ENCODE measurements around the gene GFRA4.

The GFRA4 gene

DNA sequence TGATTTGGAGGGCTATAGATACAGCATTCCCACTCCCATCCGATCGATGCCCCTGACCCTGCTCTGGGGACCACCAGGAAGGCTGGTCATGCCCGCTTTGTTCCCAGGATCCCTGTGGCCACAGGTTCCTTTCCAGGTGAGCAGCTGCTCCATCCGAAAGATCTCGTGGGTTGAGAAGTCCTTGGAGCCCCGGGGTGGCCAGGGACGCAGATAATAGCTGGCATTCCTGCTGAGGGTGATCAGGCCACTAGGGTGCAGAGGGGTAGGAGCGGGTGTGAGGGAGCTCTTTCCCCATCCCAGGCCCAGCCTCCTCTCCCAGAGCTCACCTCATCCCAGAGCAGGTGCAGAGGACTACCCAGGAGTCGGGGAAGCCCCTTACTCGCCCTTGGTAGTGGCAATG is 11.2 kb upstream of the GFRA4 start:
- no peak for DNase-seq (ENCODE audit: low read depth, low spot score)

DNA sequence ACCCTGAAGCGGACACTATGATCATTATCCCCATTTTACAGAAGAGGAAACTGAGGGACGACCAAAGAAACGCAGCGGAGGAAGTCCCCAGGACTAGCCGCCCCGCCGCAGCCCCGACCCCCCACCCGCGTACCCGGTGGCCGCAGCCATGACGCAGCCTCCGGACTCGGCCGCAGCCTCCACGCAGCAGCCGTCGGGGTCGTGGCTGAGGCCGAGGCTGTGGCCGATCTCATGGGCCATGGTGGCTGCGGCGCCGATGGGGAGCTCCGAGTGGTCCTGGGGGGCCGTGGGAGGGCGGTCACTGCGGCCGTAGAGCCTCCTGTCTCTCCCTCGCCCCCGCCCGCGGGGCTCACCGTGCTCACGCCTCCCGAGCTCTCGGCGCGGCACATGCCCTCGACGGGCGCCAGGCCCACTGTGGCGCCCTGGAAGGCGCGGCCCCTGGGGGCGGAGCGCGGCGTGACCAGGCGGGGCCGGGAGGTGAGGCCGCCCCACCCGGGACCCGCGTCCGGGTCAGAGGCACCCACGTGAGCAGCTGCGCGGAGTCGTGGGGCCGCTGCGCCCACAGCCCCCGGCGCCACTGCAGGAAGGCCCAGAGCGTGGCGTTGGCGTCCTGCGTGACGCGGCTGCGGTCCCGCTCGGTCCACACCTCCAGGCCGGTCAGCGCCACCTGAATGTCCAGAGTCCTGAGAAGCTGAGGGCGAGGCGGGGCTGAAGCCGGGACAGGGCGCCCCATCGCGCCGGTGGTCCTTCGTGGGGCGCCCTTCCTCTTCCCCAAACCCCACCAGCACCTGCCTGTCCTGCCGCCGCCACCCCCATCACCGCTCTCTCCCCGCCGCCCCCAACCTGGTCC is 10.2 kb upstream of the GFRA4 start:
- DNase-seq (ENCODE audit: low read depth, low spot score) = no peak

DNA sequence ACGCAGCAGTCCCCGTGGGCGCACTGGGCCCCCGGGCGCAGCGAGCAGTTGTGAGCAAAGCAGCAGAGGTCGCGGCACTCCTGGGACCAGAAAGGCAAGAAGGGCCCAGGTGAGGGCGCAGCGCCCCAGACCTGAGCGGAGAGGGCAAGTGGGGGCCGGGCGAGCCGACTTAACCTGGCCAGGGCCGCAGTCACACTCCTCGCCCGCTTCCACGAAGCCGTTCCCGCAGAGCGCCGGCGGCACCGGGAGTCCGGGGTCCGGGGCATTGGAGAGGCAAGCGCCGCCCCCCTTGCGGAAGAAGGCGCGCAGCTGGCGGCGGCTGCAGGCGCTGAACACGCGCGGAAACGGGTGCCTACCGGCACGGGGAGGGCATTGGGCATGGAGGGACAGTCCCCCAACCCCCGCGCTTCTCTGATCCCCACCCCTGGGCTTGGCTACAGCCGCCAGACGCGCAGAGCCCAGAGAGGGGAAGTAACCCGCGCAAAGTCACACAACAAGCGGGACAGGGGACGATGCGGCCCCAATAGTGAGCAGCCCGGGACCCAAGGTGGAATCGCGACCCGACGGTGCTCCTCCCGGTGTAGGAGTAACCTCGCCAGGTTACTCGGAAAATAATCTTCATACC is 9.5 kb upstream of the GFRA4 start:
- no peak for DNase-seq (ENCODE audit: low read depth, low spot score)

DNA sequence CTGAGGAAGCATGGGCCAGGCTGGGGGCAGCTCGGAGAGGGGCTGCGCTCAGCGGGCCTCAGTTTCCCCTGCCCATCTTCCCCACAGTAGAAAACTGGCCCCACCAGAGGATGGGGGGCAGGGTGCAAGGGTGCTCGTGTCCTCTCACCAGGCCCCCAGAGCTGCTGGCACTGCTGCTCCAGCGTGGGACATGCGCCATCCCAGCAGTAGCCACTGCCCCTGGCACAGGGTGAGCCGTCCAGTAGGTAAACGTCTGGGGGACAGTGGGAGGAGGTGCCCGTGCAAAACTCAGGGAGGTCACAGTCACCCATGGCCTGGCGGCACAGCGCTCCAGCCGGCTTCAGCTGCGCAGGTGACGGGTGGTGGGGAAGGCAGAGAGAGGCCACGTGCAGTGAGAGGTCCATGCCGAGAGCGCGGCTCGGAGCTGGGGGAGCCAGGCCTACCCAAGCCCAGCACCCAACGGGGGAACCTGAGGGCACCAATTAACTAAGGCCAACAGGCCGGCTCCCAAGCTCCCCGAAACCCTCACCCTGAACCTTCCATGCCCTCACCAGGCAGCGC is 8.9 kb upstream of the GFRA4 start:
- no peak for DNase-seq (ENCODE audit: low read depth, low spot score)

DNA sequence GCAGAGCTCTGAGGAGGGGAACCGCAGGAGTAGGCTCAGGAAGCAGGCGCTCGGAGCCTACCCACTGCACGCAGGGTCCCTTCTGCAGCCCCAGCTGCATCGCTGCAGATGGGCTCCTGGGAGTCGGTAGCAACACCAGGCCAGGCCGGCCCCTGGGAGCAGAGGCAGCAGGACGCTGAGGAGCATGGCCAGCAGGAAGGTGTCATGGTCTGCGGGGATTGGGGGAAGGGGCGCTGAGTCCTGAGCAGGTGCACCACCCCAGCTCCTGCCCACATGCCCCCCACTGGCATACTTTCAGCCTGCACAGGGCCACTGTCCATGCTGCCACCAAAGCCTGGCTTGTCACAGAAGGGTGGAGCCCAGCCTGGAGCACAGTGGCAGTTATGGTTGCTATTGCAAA is 7.7 kb upstream of the GFRA4 start:
- DNase-seq (ENCODE audit: low read depth, low spot score) = no peak

DNA sequence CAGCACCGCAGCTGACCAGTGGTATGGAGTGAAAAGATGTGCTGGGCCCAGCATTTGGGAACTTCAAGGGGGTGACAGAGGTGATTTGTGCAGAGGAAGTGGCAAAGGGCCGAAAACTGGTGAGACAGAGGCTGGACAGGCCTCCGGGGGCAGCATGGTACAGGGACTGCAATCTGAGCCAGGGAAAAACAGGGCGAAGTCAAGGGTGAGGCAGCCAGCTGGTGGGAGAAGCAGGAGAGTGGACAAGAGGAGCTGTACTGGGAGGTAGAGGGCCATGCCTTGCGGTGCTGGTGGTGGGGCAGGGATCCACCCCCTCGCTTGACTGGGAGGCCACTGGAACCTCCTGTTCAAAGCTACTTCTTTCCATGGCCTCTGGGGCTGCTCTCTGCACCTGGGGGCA is 7.3 kb upstream of the GFRA4 start:
- no peak for DNase-seq (ENCODE audit: low read depth, low spot score)

DNA sequence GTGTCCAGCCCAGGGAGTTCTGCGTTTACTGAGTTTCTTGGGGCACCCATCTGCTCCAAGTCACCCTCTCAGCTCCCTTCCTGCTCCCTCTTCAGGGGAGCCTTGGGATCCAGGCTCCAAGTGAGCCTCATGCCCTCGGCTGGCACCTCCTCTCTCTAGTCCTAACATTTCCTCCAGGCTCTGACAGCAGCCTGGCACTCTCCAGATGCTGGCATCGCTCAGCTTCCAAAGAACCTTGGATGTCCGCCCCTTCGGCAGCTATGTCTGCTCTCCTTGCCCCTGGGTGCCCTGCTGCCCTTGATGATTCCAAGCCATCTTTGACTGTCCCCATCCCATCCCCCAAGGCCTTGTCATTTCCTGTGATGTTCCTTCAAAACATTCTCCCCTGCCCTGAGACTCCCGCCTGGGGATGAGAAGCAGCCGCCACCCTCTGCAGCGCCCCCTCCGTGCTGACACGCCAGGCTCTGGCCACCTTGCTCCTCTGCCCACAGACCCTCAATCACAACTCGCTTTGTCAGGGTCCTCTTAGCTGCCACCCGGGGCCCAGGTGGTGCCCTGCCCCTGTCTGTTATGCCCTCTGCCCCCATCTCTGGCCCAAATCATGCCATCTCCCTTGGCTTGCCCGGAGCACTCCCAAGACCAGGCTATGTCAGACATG is 6.6 kb upstream of the GFRA4 start:
- DNase-seq (ENCODE audit: low read depth, low spot score) = no peak

DNA sequence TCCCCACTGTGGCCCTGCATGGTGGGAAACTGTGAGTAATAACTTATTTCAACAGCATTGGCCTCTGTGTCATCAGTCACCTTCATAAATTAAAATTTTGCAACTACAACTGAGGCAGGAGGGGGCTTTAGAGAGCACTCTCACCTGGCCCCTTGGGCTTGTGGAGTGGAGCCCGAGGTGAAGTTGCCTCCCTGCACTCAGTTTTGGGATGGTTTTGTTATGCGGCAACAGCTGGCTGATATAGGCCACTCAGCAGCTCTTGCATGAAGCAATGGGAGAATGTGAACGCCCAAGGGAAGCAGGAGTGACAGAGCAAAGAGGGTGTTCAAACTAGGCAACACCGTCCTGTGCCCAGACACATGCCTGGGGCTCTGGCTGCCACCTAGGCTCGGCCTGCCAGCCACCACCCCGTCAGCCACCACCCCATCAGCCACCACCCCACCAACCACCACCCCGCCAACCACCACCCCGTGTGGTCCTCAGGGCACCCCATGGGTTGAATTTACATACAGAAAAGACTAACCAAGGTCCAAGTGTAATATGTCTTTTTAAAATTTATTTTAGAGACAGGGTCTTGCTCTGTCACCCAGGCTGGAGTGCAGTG is 4.3 kb upstream of the GFRA4 start:
- no peak for DNase-seq (ENCODE audit: low read depth, low spot score)

DNA sequence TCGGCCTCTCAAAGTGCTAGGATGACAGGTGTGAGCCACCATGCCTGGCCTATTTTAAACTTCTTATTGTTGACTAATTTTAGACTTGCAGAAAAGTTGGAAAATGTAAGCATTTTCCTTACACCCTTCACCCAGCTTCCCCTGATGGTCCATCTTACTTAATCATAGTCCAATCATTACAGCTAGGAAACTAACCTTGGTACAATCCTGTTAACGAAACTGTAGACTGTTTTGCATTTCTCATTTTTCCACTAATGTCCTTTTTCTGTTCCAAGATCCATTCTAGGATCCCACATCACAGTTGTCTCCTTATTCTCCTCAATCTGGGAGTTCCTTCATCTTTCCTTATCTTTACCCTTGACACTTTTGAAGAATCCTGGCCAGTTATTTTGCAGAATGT is 659 bp upstream of the GFRA4 start:
- DNase-seq (ENCODE audit: low read depth, low spot score) = no peak

DNA sequence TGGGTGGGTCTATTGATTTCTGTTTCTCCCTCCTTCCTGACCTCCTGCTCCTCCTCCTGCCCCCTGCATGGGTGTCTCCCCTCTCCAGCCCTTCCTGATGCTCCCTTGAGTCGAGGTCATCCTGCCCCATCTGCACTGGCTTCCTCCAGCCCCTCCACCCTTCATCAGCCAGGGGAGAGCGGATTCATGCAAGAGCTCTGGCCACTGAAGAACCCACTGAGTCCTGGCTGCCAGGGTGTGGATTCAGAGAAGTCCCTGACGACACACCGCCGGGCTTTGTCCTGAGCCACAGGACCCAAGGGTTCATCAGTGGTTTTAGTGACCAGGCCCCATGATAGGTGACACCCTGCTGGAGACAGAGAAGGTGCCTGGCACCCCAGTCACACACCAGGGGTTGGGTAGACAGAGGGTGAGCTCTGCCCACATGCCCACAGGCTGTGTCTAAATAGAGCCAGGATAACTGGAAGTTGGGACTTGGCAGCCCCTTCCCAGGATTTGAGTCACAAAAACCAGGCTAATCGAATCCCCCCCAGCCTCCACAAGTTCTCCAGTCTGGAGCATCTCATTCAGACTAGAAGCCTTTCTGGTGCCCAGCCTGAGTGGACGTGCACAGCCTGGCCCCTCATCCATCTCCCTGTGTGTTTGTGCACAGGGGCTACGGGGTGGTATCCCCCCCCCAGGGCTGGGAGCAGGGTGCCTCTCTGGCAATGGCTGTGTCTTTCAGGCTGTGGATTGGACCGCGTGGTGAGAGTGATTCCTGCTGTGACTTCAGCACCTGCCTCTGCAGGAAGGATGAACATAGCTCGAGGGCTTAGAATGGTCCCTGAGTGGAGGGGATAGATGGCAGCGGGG is 1.2 kb downstream of the GFRA4 start:
- no peak for DNase-seq (ENCODE audit: low read depth, low spot score)

DNA sequence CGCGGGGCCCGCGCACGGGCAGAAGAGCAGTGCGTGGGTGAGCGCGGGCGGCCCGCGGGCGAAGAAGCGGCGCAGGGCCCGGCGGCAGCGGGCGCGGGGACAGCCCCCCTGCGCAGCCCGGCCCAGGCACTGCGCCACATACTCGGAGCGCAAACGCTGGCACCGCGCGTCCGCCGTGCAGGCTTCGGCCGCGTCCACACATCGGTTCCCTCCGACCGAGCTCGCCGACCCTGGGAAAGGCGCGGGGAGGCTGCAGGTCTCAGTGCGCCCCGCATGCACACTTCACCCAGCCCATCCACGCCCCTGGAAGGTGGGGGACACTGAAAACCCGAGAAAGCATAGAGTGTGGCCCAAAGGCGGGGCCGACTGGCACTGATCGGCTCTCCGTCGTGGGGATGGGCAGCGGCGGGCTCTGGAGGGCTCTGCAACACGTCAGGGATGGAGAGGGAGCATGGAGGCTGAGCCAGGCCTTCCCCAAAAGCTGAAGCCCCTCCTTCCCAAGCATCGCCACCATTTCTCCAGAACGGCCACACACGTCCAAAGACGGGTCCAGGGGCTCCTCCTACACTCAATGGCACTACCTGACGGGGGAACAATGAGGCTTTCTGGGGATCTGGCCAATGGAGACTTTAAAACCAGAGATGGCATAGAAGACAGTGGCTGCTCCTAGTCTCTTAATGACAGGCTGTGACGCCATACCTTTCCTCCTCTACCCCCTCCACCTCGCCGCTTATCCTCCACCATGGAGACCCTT is 2.0 kb downstream of the GFRA4 start:
- DNase-seq (ENCODE audit: low read depth, low spot score) = no peak

DNA sequence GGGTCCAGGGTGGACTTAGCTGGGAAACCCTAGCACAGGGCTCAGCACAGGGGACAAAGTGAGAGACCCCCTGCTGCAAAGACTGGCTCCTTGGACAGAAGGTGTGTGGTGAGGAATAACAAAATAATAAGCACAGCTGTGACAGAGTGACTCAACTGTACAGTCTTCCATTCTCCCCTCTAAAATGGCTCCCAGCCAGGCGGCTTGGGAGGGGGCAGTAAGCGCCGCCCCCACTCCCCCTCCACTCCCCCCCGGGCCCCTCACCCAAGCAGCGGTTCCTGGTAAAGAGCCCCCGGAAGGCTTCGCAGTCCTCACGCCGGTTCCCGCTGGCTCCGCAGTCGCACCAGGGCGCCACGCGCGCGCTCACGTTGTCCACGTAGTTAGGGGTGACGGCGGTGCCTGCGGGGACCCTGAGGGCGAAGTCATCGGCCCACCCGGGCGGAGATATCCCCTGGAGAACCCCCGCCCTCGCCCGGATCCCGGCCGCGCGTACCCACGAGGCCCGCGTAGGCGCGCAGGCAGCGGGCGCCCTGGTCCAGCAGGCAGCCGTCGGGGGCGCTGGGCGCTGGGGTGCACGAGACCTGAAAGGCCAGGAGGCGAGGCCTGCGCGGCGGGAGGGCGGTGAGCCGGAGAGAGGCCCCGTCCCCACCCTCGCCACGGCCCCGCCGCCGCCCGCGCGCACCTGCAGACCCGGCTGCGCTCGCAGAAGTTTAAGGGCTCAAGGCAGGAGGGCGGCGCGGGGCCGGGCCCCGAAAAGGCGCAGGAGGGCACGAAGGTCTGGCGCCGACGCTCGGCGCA is 2.7 kb downstream of the GFRA4 start:
- DNase-seq (ENCODE audit: low read depth, low spot score) = no peak

DNA sequence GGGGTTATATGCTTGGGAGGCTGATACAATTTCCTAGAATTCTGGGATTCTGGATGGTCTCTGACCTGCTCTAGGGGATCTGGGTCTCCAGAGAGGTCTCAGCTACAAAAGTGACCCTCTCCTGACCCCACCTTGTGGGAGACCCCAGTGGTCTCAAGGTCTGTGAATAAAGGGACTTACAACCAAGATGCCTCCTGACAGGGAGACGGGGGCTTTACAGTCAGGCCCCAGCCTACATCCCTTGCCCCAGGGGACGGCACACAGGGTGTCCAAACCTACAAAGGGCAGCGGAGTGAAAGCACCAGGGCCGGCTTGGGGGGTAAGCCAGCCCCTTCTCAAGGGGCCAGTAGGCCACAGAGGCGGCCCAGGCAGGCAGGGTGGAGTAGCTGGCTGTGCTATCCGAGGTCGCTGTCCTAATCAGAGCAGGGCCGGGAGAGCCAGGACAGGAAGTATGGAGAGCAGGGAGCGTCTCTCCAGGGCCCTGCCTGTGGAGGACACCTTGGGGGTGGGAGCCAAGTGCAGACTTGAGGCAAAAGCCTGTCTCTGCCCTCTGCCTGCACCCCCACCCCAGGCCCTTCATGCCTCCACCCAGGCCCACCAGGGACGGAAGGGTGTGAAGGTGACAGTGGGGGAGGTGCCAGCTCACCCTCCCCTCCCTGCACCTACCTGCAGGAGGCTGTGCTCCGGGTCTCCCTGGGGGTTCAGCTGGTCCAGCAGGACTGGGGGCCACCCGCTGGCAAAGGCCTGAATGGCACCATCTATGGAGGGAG is 3.5 kb downstream of the GFRA4 start:
- no peak for DNase-seq (ENCODE audit: low read depth, low spot score)

DNA sequence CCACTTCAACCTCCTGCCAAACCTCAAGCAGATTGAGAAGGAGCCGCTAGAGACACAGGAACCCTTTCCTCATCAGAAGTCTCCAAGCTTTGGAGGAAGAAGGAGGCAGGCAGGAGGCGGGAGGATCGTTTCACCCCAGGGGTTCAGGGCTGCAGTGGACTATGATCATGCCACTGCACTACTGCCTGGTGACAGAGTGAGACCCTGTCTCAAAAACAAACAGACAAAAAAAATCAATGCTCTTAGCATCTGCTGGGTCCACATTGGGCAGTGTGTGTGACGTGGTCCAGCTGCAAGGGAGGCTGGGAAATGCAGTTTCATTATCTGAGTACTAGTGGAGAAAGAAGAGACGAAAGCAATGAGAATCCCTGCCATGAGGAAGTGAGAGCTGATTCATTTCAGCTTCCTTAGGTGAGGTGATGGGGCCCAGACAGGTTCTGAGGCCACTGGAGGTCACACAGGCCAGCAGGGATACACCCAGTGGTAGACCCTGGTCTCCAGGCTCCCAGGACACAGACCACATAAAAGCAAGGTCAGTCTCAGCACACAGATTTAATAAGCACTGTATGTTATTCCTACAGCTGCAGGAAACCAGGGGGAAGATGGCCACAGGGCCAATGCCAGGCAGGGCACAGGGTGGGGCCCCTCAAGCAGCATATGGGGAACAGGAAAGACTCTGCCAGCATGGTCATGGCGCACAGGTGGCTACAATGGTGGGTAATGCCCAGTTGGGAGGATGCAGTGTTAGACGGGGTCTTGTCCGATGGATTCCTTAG is 4.3 kb downstream of the GFRA4 start:
- no peak for DNase-seq (ENCODE audit: low read depth, low spot score)

DNA sequence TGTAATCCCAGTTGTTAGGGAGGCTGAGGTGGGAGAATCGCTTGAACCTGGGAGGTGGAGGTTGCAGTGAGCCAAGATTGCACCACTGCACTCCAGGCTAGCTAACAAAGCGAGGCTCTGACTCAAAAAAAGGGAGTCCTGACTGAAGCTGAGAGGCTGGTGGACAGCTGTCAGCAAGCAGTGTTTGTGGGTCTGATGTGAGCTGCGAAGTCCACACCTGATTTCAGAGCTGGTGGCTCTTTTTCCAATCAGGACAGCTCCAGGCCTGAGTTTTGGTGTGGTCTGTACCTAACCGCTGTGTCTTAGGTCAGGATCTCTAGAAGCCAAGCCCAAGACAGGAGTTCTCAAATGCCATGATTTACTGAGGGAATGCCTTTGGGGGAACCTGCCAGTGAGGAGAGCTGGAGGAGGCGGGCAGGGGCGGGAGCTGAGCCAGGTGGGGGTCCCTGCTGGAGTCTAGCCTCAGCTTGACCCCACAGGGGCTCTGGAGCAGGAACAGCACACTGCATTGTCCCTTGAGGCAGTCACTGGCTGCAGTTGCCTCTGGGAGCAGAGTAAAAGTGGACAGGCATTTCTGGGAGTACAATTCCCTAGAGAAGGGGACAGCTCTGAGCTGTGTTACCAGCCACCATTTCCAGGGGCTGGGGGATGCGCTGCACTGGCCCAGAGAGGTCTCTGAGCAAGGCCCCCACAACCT is 5.0 kb downstream of the GFRA4 start:
- DNase-seq (ENCODE audit: low read depth, low spot score) = no peak

DNA sequence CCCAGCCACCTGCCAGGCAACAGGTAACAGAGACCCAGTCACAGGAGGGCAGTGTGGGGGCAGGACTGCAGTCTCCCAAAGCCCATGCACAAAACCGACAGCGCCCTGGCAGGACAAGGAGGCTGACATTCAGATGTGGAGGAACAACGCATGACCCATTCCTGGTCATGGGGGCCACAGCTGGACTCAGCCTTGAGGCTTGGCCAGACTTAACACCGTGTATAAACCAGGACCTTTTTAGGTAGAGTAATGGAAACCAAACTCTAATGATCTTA is 8.1 kb downstream of the GFRA4 start:
- no peak for DNase-seq (ENCODE audit: low read depth, low spot score)

DNA sequence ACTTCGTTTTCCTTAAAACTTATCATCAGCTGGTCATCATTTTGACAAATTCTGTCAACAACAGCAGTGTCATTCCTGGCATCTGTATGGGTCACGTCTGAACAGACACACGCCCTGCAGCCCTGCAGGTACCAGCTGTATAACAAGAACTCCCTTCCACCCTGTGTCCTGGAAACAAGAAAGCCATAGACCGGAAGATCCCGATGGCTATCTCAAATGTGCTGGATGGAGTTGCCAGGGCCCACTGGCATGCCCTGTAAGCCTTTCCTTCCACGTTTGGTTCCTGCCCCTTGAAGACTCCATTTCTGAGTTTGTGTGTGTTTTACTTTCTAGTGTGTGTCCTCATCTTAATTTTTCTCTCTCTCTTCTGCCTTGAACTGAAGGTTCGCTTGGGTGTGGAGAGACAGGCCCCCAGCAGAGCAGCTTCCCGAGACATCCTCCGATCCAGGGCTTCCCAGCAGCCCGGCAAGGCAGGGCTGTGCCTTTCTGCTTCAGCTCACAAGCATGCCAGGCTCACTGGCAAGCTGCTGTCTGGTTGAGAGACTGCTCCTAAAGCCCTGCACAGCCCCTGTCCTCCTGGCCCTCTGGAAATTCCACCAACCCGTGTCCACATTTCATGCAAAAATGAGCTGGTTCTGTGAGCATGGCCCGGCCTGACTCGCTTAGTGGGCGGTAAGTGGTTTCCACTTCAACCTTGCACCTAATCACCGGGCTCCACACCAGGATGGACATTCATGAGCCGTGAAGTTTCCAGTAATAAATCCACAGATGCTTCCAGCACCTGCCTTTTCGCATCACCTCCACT is 8.7 kb downstream of the GFRA4 start:
- DNase-seq (ENCODE audit: low read depth, low spot score) = no peak

Data from smooth muscle cell of the brain vasculature (primary cell).